CD4-positive, alpha-beta T cell treated with Interleukin-2 at 100 ng/mL for 4 hours (primary cell): ENCODE results near the gene PTK6.
"Not testable (repeated sequence)": the region's sequence is repeated elsewhere in the genome, so short reads cannot be mapped to it uniquely, and the experiment has no call there.

ENCODE experiments used
- DNase-seq: peaks from one replicate; pipeline ENCODE4 v3.0.0-alpha.2; 2020; ENCODE audit warnings: low spot score

Gene PTK6

GRCh38 chr20:63529180-63529860 lies 7.9 kb downstream of the PTK6 start:
- DNase-seq: no peak

- DNase-seq: no peak
Measured at GRCh38 chr20:63527184-63527583, 10.0 kb downstream of the PTK6 start.

GRCh38 chr20:63525971-63526370 lies 11.2 kb downstream of the PTK6 start:
- no peak for DNase-seq

- DNase-seq: no peak
Measured at GRCh38 chr20:63525185-63525584, 12.0 kb downstream of the PTK6 start.

GRCh38 chr20:63522981-63523611 lies 14.1 kb downstream of the PTK6 start:
- DNase-seq: no peak

- DNase-seq: no peak
Measured at GRCh38 chr20:63522091-63522868, 14.9 kb downstream of the PTK6 start.

- DNase-seq: no peak
Measured at GRCh38 chr20:63521602-63522001, 15.6 kb downstream of the PTK6 start.

- DNase-seq: peak; percentile 61
Measured at GRCh38 chr20:63520934-63521601, 16.1 kb downstream of the PTK6 start.

GRCh38 chr20:63520504-63520933 lies 16.7 kb downstream of the PTK6 start, which contains the start of gene PPDPF:
TSS of gene PPDPF (plus strand) at chr20:63520765. CDS start at chr20:63521309, 544 bp downstream.
- peak; percentile 82 for DNase-seq

GRCh38 chr20:63519668-63520503 lies 17.3 kb downstream of the PTK6 start:
- peak; percentile 67 for DNase-seq

GRCh38 chr20:63518946-63519667 lies 18.1 kb downstream of the PTK6 start:
- DNase-seq: no peak

GRCh38 chr20:63518351-63518861 lies 18.8 kb downstream of the PTK6 start:
- DNase-seq: no peak

- DNase-seq: no peak
Measured at GRCh38 chr20:63517376-63518309, 19.5 kb downstream of the PTK6 start.

- DNase-seq: not testable (repeated sequence)
Measured at GRCh38 chr20:63514520-63514919, 22.7 kb downstream of the PTK6 start.

- no peak for DNase-seq
Measured at GRCh38 chr20:63513207-63513606, 24.0 kb downstream of the PTK6 start.

GRCh38 chr20:63509088-63509564 lies 28.1 kb downstream of the PTK6 start:
- no peak for DNase-seq

- DNase-seq: no peak
Measured at GRCh38 chr20:63508072-63508768, 29.0 kb downstream of the PTK6 start.

GRCh38 chr20:63507083-63507743 lies 30.0 kb downstream of the PTK6 start:
- no peak for DNase-seq
